K562 (cell line): ENCODE results near the gene SLC9A1. TPM values are rescaled to one million over a fixed set of nuclear protein-coding genes. Genes with fewer than 3 reads are reported as not detected.

ENCODE experiments used
- ARID1B ChIP-seq: fragments of 450-650 bp; IDR thresholded peaks from 2 replicates; pipeline ENCODE4 v1.6.1; 2016; ENCODE audit warnings: antibody characterized with exemption, mild to moderate bottlenecking, inconsistent platforms
- CCNT2 ChIP-seq: IDR thresholded peaks from 2 replicates; pipeline ENCODE4 v1.6.1; 2011; ENCODE audit warnings: borderline replicate concordance, low read depth, mild to moderate bottlenecking, moderate library complexity, mixed read lengths, low read length; ENCODE audit not compliant: insufficient read length; ENCODE audit errors: extremely low read depth
- CTBP1 ChIP-seq: fragments of 450-650 bp; IDR thresholded peaks from 2 replicates; pipeline ENCODE4 v1.6.1; 2016; ENCODE audit warnings: borderline replicate concordance
- EP300 ChIP-seq: IDR thresholded peaks from 2 replicates; pipeline ENCODE4 v1.6.1; 2012; ENCODE audit warnings: low read length, improper control_type of control experiment
- FOXK1 ChIP-seq: sonication (generic); formaldehyde crosslinking; IDR thresholded peaks from 2 replicates; pipeline ENCODE4 v1.8.0; 2022; ENCODE audit warnings: missing genetic modification reagents, mild to moderate bottlenecking, borderline replicate concordance
- FOXK2 ChIP-seq, 2 experiments: fragments of 450-650 bp; IDR thresholded peaks in 1 of 2; conservative IDR thresholded peaks in 1 of 2; 2 replicates each; pipeline ENCODE4 v1.6.1; 2016; ENCODE audit warnings: low read depth in 2 of 2, mild to moderate bottlenecking in 1 of 2
- ILF3 ChIP-seq: fragments of 450-650 bp; IDR thresholded peaks from 2 replicates; pipeline ENCODE4 v1.6.1; 2018; ENCODE audit warnings: antibody characterized with exemption, mild to moderate bottlenecking, moderate library complexity, borderline replicate concordance
- KAT8 ChIP-seq: fragments of 450-650 bp; IDR thresholded peaks from 2 replicates; pipeline ENCODE4 v1.6.1; 2016; ENCODE audit warnings: low read depth, mild to moderate bottlenecking
- MBD1 ChIP-seq: fragments of 250-450 bp; sonication (Bioruptor Pico); IDR thresholded peaks from 2 replicates; pipeline ENCODE4 v1.8.0; 2022; ENCODE audit warnings: inconsistent platforms
- MYC ChIP-seq, 2 experiments: fragments of 250-450 bp in 1 of 2; sonication (Bioruptor Pico) in 1 of 2; IDR thresholded peaks; 2 replicates each; pipeline versions ENCODE4 v1.5.1 to v1.6.1; 2012 to 2021; ENCODE audit warnings: low read depth in 2 of 2, borderline replicate concordance in 1 of 2, improper control_type of control experiment in 1 of 2, low read length in 1 of 2, mild to moderate bottlenecking in 1 of 2, moderate library complexity in 1 of 2
- NCOA1 ChIP-seq: fragments of 450-650 bp; IDR thresholded peaks from 2 replicates; pipeline ENCODE4 v1.6.1; 2016; ENCODE audit warnings: low read depth
- PBX2 ChIP-seq, 2 experiments: IDR thresholded peaks in 1 of 2; conservative IDR thresholded peaks in 1 of 2; 2 replicates each; pipeline ENCODE4 v1.6.1; 2016; ENCODE audit warnings: low read depth in 2 of 2, mild to moderate bottlenecking in 1 of 2, missing compliant biosample characterization in 1 of 2, missing genetic modification characterization in 1 of 2, moderate library complexity in 1 of 2
- PHF20 ChIP-seq: fragments of 450-650 bp; IDR thresholded peaks from 2 replicates; pipeline ENCODE4 v1.6.1; 2018; ENCODE audit not compliant: partially characterized antibody
- PML ChIP-seq: IDR thresholded peaks from 2 replicates; pipeline ENCODE4 v1.6.1; 2012; ENCODE audit warnings: low read length, inconsistent platforms
- SIN3A ChIP-seq, 2 experiments: fragments of 150-350 bp in 1 of 2; IDR thresholded peaks; 2 replicates each; pipeline ENCODE4 v1.6.1; 2011 to 2016; ENCODE audit warnings: borderline replicate concordance in 2 of 2, low read depth in 2 of 2, low read length in 2 of 2, mild to moderate bottlenecking in 2 of 2, moderate library complexity in 2 of 2; ENCODE audit not compliant: control insufficient read depth in 1 of 2
- SOX6 ChIP-seq: fragments of 450-650 bp; IDR thresholded peaks from 2 replicates; pipeline ENCODE4 v1.6.1; 2014; ENCODE audit warnings: mild to moderate bottlenecking
- STAG1 ChIP-seq: sonication (generic); formaldehyde crosslinking; IDR thresholded peaks from 2 replicates; pipeline ENCODE4 v1.5.0; 2020; ENCODE audit warnings: missing genetic modification reagents, borderline replicate concordance
- TCF3 ChIP-seq: sonication (generic); formaldehyde crosslinking; IDR thresholded peaks from 2 replicates; pipeline ENCODE4 v1.4.0; 2020; ENCODE audit warnings: mild to moderate bottlenecking, missing genetic modification reagents
- ZBTB5 ChIP-seq: fragments of 450-650 bp; IDR thresholded peaks from 2 replicates; pipeline ENCODE4 v1.6.1; 2017; ENCODE audit warnings: antibody characterized with exemption
- ZBTB8A ChIP-seq: fragments of 450-650 bp; IDR thresholded peaks from 2 replicates; pipeline ENCODE4 v1.6.1; 2018; ENCODE audit warnings: mild to moderate bottlenecking, moderate library complexity; ENCODE audit not compliant: partially characterized antibody
- ZC3H11A ChIP-seq: IDR thresholded peaks from 2 replicates; pipeline ENCODE4 v1.6.1; 2012; ENCODE audit warnings: low read depth, low read length, improper control_type of control experiment
- ZNF124 ChIP-seq: sonication (generic); formaldehyde crosslinking; IDR thresholded peaks from 2 replicates; pipeline ENCODE4 v1.8.1; 2022; ENCODE audit warnings: missing genetic modification reagents
- ZNF324 ChIP-seq: fragments of 250-450 bp; sonication (Bioruptor Pico); IDR thresholded peaks from 2 replicates; pipeline ENCODE4 v1.4.0; 2020; ENCODE audit warnings: mild to moderate bottlenecking
- ZNF785 ChIP-seq: fragments of 250-450 bp; sonication (Bioruptor Pico); IDR thresholded peaks from 2 replicates; pipeline ENCODE4 v1.4.0; 2020; ENCODE audit warnings: mild to moderate bottlenecking
- polyA plus RNA-seq, 8 experiments: library from polyadenylated mRNA; depleted of rRNA in 4 of 8; stranded (reverse) in 5 of 8; unstranded in 3 of 8; fragments of >200 nt; fragmentation: Nextera tagmentation in 2 of 8; fragmentation: Illumina TruSeq in 1 of 8; extraction: Ambion mirVana in 2 of 8; extraction: Trizol in 1 of 8; gene quantifications; 2 replicates each; pipeline versions ENCODE4 v1.2.1 to v1.2.3, GENCODE V29; 2011 to 2014; ENCODE audit warnings: inconsistent platforms in 1 of 8, missing spikeins in 1 of 8
- total RNA-seq, 7 experiments: library from RNA; depleted of rRNA in 6 of 7; stranded (reverse); fragments of >200 nt in 6 of 7; fragmentation: Illumina TruSeq in 2 of 7; extraction: Trizol in 2 of 7; gene quantifications; 2 replicates each; pipeline versions ENCODE4 v1.2.1 to v1.2.3, GENCODE V29; 2011 to 2021; ENCODE audit warnings: low replicate concordance in 1 of 7

Gene SLC9A1
- total and polyA plus RNA-seq, 9 of the 15 experiments (the other 6 are each of a cell fraction or from before 2014, with no cell fraction given): 0.59 to 14.4 (median 2.0) TPM

GRCh38 chr1:27049607-27050006 is 105.3 kb downstream of the SLC9A1 start (continued):
- TF ChIP-seq NCOA1: no peak
- no peak for TF ChIP-seq EP300
- peak; percentile 78; the same call in 1 of the 2 replicates for TF ChIP-seq MYC (IDR thresholded peaks at IDR 0.05; ENCODE audit: low read depth, low read length)
- no peak for TF ChIP-seq MYC (CRISPR knock-in tag; IDR thresholded peaks at IDR 0.05; ENCODE audit: borderline replicate concordance, low read depth)
- no peak for TF ChIP-seq MBD1 (CRISPR knock-in tag)
- TF ChIP-seq FOXK1 (CRISPR knock-in tag): no peak
- TF ChIP-seq ZNF324 (CRISPR knock-in tag): no peak
- no peak for TF ChIP-seq ZBTB5
- TF ChIP-seq ILF3: no peak
- no peak for TF ChIP-seq ZC3H11A
- no peak for TF ChIP-seq SOX6
- no peak for TF ChIP-seq PML
- TF ChIP-seq ZNF785: no peak
- no peak for TF ChIP-seq CCNT2
- no peak for TF ChIP-seq CTBP1
- no peak for TF ChIP-seq KAT8
- peak; percentile 84 to 87; a peak in 3 of 4 replicates for TF ChIP-seq SIN3A (IDR thresholded peaks at IDR 0.05; ENCODE audit: borderline replicate concordance in 2 of 2, control insufficient read depth in 1 of 2, low read depth in 2 of 2, low read length in 2 of 2)
- TF ChIP-seq PHF20: no peak
- TF ChIP-seq ARID1B: no peak
- TF ChIP-seq ZBTB8A: no peak
- TF ChIP-seq FOXK2 (conservative IDR thresholded peaks at IDR 0.05 in 1 of 2, IDR thresholded peaks at IDR 0.05 in 1 of 2; ENCODE audit: low read depth in 2 of 2): 0 out of 4 replicates have a peak, but pooled peaks of 1 of the 2 experiments have one; percentile 17
- no peak for TF ChIP-seq TCF3
- TF ChIP-seq ZNF124 (CRISPR knock-in tag): no peak
- TF ChIP-seq PBX2 (CRISPR knock-in tag; IDR thresholded peaks at IDR 0.05; ENCODE audit: low read depth): no peak
- peak; percentile 71 for TF ChIP-seq PBX2 (tag; conservative IDR thresholded peaks at IDR 0.05; ENCODE audit: low read depth)
- no peak for TF ChIP-seq STAG1 (CRISPR knock-in tag)
